Choroid plexus epithelial cell (primary cell): ENCODE data around the gene TEC.
"Not testable (repeated sequence)": the region's sequence is repeated elsewhere in the genome, so short reads cannot be mapped to it uniquely, and the experiment has no call there.

ENCODE experiments used
- DNase-seq: peaks from one replicate; pipeline ENCODE4 v3.0.0-alpha.2; 2010; ENCODE audit warnings: low read depth
- H3K4me3 ChIP-seq: 2 replicates; pipeline ENCODE4 v1.5.1; 2011; ENCODE audit warnings: low read depth, mild to moderate bottlenecking, control low read depth, low read length, moderate library complexity
- CTCF ChIP-seq: conservative IDR thresholded peaks from 2 replicates; pipeline ENCODE4 v1.5.1; 2011; ENCODE audit warnings: low read depth, mild to moderate bottlenecking, control low read depth, inconsistent platforms, low read length, moderate library complexity

TEC gene

GRCh38 chr4:48226199-48226598, 43.4 kb downstream of the TEC start:
- no peak for DNase-seq
- TF ChIP-seq CTCF: no peak
- no peak overlapping the region for H3K4me3 ChIP-seq

DNA sequence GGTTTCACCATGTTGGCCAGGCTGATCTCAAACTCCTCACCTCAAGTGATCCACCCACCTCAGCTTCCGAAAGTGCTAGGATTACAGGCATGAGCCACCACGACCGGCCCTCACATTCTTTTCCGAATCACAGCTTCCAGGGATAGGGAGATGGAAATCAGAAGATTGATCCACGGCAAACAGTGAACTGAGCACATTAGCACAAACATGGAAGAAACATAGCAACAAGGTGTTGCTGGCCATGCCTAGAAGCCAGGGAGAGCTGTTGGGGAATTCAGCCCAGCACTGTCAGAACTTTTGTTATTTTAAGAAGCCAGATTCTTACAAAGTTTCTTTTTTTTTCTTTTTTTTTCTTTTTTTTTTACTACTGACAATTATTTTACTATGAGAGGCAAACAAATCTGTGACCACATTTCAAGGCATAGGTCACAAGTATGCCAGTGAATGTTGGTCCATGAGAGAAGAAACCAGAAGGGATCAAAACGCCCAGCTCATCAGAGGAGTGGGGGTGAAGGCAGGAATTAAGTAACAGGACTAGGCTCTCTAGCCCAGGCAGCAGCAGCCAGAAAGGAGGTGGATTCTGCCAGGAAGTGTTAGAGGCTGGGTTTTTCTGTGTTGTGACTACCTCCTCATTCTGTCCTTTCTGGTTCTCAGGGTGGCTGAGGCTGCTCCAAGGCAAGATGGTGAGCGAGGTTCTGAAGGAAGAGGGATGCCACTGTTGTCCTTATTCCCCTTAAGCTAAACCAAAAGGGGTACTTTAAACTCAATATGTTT, 44.1 kb downstream of the TEC start:
- DNase-seq: no peak
- no peak overlapping the region for H3K4me3 ChIP-seq
- TF ChIP-seq CTCF: no peak

- no peak for DNase-seq
- H3K4me3 ChIP-seq: no peak overlapping the region
- TF ChIP-seq CTCF: no peak
These were observed 45.0 kb downstream of the TEC start for GRCh38 chr4:48224606-48225005.

GRCh38 chr4:48223633-48224295, 45.9 kb downstream of the TEC start:
- no peak for TF ChIP-seq CTCF
- no peak overlapping the region for H3K4me3 ChIP-seq
- no peak for DNase-seq

DNA sequence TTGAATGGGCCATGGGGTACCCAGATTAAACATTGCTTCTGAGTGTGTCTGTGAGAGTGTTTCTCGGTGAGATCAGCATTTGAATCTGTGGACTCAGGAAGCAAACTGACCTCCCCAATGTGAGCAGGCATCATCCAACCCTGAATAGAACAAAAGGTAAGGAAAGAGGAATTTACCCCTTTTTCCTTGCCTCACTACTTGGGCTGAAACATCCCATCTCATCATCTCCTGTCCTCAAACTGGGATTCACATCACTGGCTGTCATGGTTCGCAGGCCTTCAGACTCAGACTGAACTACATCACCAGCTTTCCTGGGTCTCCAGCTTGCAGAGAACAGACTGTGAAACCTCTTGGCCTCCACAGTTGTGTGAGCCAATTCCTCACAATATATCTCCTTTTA, 47.1 kb downstream of the TEC start:
- no peak overlapping the region for H3K4me3 ChIP-seq
- no peak for DNase-seq
- no peak for TF ChIP-seq CTCF

- not testable (repeated sequence) for DNase-seq
These were observed 50.2 kb downstream of the TEC start for GRCh38 chr4:48219430-48219829.

DNA sequence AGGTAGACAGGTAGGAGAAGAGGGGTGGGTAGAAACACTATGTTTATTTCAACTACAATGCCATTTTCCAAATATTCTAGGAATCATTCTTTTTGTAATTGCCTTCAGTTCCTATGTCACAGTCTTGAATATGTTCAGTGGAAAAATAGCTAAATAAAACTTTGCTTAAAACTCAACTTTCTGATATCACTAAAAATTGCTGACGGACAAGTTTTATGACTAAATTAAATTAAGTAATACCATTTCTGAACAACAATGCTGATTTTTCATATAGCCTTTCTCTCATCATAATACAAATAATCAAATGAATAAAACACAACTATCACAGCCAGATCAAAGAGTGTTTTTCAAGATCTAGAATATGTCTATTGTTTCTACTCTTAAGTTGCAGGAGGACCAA, 53.1 kb downstream of the TEC start:
- DNase-seq: no peak
- H3K4me3 ChIP-seq: no peak overlapping the region
- TF ChIP-seq CTCF: no peak

More at GRCh38 chr4:48219430-48219829, 50.2 kb downstream of the TEC start:
- not testable (repeated sequence) for H3K4me3 ChIP-seq
